COR-L47 (cell line): ENCODE results near the gene KCNK4.

Experiments
- DNase-seq: peaks from one replicate; lab custom pipeline; 2025; lab: John Stamatoyannopoulos, UW

KCNK4 gene

DNA sequence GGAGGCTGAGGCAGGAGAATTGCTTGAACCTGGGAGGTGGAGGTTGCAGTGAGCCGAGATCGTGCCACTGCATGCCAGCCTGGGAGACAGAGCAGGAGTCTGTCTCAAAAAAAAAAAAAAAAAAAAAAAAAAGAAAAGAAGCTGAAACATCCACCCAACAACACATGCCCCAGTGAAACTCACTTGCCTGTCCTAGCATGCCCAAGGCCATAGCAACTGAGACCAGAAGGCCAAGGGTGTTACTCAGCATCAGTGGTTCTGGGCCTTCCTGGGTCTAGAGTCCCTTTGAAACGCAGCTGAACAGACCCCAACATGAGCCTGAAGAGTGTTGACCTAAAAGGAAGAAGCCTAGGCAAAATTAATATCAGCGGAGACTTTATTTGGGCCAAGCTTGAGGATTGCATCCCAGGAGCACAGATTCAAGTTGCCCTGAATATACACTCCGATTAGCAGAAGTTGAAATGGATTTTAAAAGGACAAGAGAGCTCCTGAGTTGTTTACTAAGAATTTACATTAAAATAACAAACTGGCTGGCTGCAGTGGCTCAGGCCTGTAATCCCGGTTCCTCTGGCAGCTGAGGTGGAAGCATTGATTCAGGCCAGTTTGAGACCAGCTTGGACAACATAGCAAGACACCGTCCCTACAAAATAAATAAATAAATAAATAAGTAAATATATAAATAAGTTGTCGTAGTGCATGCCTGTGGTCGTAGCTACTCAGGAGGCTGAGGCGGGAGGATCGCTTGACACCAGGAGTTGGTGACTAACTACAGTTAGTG lies 33.8 kb downstream of the KCNK4 start:
- DNase-seq = no peak

DNA sequence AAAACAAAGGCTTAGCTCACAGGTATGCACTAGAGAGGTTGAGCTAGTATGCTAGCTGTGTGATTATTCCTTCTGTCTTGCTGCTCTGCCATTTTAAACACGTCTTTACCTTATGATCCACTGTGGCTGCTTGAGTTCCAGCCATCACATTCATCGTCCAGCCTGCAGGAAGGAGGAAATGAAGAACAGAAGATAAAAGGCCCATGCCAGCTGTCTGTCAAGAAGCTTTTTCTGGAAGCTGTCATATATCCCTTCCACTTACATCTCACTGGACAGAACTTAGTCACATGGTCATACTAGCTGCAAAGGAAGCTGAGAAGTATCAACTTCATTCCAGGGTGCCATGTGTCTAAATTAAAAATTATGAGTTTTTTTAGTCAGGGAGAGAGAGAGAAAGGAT lies 36.3 kb downstream of the KCNK4 start:
- DNase-seq = no peak

DNA sequence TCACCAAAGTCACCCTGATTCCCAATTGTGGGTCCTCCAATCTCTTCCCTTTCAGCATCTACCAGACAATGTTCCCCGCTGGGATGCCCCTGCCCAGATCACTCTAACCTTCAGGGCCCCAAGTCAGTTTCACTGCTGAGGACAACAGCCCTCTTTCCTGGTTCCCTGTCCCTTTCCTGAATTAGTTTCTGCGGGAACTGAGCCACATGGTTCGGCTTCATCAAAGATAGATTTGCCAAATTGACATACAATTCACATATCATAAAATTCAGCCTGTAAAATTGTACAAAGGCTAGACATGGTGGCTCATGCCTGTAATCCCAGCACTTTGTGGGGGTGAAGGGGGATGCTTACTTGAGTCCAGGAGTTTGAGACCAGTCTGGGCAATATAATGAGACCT lies 36.9 kb downstream of the KCNK4 start:
- DNase-seq = no peak

DNA sequence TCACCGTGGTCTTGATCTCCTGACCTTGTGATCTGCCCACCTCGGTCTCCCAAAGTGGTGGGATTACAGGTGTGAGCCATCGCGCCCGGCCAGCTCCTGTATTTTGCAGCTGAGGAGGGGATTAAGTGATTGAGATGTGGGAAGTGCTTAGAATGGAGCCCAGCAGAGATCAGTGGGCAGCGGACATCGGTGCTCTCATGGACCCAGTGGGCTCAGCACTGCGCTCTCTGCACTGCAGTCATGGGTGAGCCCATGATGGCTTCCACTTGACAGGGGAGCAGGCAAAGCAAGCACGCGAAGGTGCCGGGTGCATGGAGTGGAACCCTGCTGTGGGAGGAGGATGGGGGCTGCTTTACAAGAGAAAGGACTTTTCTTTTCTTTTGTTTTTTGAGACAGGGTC lies 39.8 kb downstream of the KCNK4 start:
- DNase-seq = no peak

DNA sequence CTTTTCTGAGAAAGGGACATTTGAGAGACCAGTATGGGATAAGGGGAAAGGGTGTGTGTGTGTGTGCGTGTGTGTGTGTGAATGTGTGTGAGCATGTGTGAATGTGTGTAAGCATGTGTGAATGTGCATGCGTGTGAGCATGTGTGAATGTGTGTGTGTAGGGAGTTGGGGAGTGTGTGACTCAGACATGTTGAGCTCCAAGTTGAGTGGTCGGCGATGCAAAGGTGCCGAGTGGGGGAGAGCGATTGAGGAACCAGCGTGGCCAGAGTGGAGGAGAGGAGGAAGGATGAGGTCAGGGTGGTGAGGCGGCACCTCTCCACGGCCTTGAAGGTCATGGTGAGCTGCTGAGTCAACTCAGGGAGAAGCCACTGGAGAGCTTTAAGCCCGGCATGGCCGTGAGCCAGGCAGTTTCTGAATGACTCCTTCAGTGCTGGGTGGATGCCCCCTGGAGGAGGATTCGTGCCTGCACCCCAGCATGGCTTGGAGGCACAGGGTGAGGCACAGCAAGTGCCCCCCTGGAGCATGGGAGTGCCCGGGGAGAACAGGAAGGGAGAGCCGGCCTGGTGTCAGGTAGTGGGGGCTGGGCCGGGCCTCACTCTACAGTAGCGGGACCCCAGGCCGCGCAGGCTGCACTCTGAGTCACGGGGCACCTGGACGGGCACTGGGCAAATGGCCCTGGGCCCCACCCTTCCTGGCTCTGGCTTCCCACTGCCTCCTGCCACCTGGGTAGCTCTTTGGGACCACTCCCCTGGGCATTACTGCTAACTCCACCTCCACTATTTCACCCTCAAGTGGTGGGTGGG lies 40.7 kb downstream of the KCNK4 start:
- peak; percentile 30 for DNase-seq

DNA sequence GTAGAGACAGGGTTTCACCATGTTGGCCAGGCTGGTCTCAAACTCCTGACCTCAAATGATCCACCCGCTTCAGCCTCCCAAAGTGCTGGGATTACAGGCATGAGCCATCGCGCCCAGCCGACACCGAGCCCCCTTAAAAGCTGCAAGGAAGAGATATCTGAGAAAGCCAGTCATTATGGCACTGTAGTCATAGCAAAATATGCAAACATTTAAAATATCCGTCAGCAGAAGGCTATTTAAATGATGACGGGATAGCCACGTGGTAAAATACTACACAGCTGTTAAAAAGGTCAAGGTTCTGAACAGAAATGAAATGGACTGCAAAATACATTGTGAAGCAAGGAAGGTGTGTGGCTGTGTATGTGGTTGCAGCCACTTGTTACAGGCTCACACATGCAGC lies 42.5 kb downstream of the KCNK4 start:
- no peak for DNase-seq

DNA sequence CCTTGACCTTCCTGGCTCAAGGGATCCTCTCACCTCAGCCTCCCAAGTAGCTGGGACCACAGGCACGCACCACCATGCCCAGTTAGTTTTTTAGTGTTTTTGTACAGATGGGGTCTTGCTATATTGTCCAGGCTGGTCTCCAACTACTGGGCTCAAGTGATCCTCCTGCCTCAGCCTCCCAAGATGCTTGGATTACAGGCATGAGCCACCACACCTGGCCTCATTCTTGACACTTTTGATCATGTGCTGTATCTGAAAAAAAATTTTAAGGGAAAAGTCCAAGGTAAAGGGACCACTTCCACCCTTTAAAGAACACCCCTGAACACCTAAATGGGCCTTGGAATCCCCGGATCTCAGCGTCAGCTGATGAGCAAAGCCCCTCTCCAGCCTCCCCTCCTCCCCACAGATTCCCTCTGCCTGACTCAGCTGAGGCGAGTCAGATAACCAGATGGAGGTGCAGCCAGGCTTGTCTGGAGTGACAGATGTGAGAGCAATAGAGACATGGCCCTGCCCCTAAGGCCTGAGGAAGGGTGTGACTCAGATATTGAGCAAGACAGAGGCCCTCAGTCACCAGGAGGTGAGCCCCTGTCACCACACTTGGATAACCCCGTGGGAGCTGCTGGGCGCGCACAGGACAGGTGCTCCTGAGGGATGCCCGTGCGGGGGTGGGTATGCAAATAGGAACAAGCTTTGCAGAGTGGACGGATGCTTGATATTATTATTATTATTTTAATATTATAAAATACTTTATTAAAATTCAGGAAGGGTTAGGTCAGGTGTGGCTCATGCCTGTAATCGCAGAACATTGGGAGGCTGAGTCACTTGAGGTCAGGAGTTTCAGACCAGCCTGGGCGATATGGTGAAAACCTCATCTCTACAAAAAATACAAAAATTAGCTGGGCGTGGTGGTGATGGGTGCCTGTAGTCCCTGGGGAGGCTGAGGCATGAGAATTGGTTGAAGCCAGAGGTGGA lies 43.9 kb downstream of the KCNK4 start:
- DNase-seq = peak; percentile 29

DNA sequence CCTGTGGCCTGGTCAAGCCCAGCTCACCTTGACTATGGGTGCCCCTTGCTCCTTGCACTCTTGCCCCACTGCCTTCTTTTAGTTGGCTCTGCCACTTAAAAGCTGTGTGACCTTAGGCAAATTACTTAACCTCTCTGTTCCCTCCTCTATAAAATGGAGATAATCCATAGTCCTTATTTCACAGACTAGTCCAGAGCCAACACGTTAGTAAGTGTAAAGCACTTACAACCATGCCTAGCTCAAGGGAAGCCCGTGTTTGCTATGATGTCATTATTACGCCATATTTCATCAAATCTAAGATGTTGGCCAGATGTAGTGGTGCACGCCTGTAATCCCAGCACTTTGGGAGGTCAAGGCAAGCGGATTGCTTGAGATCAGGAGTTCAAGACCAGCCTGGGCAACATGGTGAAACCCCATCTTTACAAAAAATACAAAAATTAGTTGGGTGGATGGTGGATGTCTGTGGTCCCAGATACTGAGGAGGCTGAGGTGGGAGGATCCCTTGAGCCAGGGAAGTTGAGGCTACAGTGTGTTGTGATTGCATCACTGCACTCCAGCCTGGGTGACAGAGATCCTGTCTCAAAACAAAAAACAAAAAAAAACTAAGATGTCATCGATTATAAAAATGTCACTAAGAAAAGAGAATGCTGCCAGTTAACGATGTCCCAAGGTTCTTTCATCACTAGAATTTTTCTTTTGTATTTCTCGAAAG lies 46.6 kb downstream of the KCNK4 start:
- no peak for DNase-seq

DNA sequence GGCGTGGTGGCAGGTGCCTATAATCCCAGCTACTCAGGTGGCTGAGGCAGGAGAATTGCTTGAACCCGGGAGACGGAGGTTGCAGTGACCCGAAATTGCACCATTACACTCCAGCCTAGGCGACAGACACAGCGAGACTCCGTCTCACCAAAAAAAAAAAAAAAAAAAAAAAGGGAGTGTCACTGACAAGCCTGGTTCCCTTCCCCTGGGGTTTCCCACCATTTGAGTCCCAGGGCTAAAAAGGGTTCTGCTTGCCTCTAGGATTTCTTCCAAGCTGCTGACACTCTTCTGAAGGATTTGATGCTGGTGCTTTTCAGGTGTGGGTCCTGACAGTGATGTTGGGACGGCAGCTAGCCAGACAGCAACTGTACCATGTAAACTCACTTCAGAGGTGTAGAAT lies 47.6 kb downstream of the KCNK4 start:
- no peak for DNase-seq

DNA sequence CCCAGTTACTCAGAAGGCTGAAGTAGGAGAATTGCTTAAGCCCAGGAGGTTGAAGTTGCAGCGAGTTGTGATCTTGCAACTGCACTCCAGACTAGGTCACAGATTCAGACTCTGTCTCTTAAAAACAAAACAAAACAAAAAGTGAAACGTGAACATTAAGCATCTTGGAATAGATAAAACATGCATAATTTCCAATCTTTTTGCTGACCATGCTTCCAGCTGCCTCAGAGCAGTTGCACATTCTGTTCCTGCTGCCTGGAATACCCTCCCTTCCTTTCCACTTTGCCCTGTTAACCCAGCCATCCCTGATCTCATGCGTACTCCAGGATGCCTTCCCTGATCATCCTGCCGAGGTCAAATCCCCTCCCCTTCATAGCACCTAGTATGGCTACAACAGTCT lies 48.2 kb downstream of the KCNK4 start:
- DNase-seq = no peak

DNA sequence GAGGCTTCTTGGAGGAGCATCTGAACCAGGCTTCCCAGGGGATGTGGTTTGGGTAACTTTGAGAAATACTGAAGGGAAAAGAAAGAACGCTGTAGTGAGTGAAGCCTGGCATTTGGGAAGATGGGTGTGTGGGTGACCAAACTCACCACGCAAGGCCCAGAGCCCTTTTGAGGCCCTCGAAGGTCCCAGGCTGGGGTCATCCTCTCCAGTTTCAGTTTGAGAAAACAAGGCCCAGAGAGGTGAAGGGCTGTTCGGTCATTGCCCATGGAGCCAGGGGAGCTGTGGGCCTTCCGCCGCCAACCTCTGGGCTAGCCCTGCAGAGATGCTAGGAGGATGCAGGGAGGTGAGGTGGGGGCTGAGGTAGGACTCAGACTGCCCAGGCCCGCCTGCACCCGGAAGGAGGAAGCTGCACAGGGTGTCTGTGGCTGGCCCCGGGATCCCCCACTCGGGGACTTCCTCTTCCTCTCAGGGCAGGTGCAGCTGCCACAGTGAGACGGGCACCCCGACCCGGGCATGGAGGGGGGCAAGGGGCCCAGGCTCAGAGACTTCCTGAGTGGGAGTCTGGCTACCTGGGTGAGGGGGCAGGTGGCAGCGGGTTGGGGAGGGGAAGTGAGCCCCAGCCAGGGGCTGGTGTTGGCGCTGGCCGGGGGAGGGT lies 48.8 kb downstream of the KCNK4 start, which contains the start of gene CCDC88B:
Gene CCDC88B, plus strand, starts transcription at position 451 of the 655 bp plus-strand sequence. Its CDS starts 63 bp downstream, at position 514.
- no peak for DNase-seq

DNA sequence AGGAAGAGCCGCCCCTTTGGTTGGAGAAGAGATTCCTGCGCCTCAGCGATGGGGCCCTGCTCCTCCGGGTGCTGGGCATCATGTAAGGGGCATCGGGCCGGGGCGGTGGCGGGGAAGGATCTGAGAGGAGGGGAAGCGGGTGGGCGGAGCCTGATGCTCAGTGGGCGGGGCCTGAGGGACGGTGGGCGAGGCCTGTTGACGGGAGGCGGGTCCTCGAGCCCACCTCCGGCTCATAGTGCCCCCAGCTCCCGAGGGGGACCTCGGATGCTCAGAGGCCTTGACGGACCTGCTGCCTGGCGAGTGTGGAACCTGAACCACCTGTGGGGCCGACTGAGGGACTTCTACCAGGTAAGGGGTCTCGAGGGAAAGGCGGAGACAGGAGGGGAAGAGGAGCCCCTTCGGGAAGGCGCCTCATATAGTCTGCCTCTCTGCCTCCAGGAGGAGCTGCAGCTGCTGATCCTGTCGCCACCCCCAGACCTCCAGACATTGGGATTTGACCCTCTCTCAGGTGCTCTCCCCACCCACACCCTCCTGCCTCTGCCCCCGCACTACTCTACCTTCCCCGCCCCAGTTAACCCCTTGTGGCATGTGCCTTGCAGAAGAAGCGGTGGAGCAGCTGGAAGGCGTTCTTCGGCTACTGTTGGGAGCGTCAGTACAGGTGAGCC lies 49.7 kb downstream of the KCNK4 start:
- no peak for DNase-seq

DNA sequence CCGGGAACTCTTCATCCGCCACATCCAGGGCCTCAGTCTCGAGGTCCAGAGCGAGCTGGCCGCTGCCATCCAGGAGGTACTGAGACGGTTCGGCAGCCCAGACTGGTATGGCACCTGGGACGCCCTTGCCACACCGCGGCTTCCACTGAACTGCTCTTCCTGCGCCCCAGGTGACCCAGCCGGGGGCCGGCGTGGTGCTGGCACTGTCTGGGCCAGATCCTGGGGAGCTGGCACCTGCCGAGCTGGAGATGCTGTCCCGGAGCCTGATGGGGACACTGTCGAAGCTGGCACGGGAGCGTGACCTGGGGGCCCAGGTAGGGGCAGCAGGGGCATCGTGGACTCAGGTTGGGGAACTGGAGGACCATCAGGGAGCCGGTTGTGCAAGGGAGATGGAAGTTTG lies 50.3 kb downstream of the KCNK4 start:
- DNase-seq = no peak

DNA sequence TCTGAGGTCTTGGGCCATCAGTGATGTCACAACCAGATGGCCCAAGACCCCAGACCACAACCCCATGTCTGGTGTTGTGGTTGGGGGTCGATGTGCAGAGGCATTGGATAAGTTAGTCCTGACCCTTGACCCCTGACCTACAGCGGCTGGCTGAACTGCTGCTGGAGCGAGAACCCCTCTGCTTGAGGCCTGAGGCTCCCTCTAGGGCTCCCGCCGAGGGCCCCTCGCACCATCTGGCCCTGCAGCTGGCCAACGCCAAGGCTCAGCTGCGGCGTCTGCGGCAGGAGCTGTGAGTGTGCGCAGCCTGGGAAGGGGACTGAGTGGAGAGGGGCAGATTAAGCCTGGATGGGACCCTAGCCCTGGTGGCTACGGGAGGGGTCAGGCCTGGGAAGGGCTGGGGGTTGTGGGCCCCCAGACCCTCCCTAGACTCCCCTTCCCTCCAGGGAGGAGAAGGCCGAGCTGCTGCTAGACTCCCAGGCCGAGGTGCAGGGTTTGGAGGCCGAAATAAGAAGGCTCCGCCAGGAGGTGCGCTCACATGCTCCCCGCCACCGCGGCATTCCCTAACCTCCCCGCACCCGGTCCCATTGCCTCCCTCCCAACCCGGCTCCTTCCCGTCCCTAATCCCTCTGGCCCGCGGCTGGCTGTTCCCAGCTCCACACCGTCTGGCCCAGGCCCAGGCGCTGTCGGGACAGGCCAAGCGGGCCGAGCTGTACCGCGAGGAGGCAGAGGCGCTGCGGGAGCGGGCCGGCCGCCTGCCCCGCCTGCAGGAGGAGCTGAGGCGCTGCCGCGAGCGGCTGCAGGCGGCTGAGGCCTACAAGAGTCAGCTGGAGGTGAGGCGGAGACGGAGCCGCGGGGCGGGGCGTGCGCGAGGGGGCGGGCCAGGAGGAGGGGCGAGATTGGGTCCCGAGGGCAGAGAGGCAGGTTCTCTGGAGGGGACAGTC lies 51.0 kb downstream of the KCNK4 start:
- no peak for DNase-seq

DNA sequence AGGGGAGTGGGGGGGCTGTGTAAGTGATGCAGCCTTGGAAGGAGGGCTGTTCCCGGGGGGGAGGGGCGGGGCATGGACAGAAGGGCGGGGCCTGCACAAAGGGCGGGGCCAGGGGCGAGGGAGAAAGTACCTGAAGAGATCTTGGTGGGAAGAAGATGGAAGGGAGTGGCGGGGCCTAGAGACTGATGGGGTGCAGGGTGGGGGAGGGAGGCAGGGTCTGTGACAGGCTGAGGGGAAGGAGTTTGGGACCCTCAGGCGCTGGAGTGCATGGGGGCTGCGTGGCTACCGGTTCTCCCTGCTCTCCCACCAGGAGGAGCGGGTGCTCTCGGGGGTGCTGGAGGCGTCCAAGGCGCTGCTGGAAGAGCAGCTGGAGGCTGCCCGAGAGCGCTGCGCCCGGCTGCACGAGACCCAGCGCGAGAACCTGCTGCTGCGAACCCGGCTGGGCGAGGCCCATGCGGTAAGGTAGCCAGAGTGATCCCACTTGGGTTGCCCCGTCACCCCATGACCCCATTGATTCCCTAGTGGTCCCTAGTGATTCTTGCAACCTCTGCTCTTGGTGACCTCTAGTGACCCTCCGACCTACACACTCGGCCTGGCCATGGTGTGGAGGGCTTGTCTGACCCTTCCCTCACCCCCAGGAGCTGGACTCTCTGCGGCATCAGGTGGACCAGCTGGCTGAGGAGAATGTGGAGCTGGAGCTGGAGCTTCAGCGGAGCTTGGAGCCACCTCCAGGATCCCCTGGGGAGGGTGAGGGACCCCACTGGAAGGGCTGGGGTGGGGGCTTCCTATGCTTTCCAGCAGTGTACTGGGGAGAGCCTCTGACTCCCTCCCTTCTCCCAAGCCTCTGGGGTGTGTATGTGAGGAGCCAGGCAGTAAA lies 52.0 kb downstream of the KCNK4 start:
- DNase-seq = no peak

DNA sequence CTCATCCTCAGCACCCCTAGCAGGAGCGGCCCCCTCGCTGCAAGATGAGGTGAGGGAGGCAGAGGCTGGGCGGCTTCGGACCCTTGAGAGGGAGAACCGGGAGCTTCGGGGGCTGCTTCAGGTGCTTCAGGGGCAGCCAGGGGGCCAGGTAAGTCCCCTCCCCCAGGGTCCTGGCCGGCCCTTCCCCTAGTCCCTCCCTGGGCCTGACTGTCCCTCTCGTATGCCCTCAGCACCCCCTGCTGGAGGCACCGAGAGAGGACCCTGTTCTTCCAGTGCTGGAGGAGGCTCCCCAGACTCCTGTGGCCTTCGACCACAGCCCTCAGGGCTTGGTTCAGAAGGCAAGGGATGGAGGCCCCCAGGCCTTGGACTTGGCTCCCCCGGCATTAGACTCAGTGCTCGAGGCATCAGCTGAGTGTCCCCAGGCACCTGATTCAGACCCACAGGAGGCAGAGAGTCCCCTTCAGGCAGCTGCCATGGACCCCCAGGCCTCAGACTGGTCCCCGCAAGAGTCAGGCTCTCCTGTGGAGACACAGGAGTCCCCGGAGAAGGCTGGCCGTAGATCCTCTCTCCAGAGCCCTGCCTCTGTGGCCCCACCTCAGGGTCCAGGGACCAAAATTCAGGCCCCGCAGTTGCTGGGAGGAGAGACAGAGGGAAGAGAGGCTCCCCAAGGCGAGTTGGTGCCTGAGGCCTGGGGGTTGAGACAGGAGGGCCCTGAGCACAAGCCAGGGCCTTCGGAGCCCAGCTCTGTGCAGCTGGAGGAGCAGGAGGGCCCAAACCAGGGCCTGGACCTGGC lies 52.9 kb downstream of the KCNK4 start:
- no peak for DNase-seq

DNA sequence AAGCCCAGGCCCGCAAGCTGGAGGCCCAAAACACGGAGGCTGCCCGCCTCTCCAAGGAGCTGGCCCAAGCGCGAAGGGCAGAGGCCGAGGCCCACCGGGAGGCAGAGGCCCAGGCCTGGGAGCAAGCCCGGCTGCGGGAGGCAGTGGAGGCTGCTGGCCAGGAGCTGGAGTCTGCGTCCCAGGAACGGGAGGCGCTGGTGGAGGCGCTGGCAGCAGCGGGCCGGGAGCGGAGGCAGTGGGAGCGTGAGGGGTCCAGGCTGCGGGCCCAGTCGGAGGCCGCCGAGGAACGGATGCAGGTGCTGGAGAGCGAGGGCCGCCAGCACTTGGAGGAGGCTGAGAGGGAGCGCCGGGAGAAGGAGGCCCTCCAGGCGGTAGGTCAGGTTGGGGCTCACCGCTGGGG lies 53.7 kb downstream of the KCNK4 start:
- no peak for DNase-seq
